Peyer's patch (tissue), 4 donors: ENCODE results near the gene AGAP2. TPM values are rescaled to one million over a fixed set of nuclear protein-coding genes. Genes with fewer than 3 reads are reported as not detected.

Source experiments
- DNase-seq, 3 donors: peaks; one replicate each; pipeline ENCODE4 v3.0.0-alpha.2; 2017 to 2019
- H3K27ac ChIP-seq, 4 donors: fragments of 200-600 bp; sonication (generic); one replicate each; pipeline ENCODE4 v1.5.1; 2016 to 2019
- H3K27me3 ChIP-seq, 2 donors: fragments of 200-600 bp; sonication (generic); one replicate each; pipeline ENCODE4 v1.5.1; 2019
- H3K36me3 ChIP-seq, 3 donors: fragments of 200-600 bp; sonication (generic); one replicate each; pipeline ENCODE4 v1.5.1; 2016 to 2019
- H3K4me1 ChIP-seq, 4 donors: fragments of 200-600 bp; sonication (generic); one replicate each; pipeline ENCODE4 v1.5.1; 2016 to 2019
- H3K4me3 ChIP-seq, 4 donors: fragments of 200-600 bp; sonication (generic); 1 replicate in 3 of 4; 2 replicates in 1 of 4; pipeline ENCODE4 v1.5.1; 2016 to 2019; ENCODE audit warnings: mild to moderate bottlenecking in 1 of 4
- H3K9me3 ChIP-seq, 4 donors: fragments of 200-600 bp; sonication (generic); one replicate each; pipeline ENCODE4 v1.5.1; 2016 to 2019; ENCODE audit warnings: mild to moderate bottlenecking in 1 of 4
- POLR2A ChIP-seq, 2 donors: fragments of 450-650 bp; IDR thresholded peaks; one replicate each; pipeline ENCODE4 v1.5.1; 2017; ENCODE audit warnings: antibody characterized with exemption in 2 of 2, mild to moderate bottlenecking in 2 of 2, moderate library complexity in 2 of 2
- total RNA-seq, 4 donors: library from RNA; depleted of rRNA; stranded (reverse); fragments of >200 nt; gene quantifications; one replicate each; pipeline ENCODE4 v1.1.0, GENCODE V29; 2016
- TF ChIP-seq, protein P1 (sequence below), 6 experiments: fragments of 450-650 bp in 4 of 6; fragments of 200-600 bp in 2 of 6; sonication (generic) in 1 of 6; IDR thresholded peaks; one replicate each; pipeline ENCODE4 v1.5.1; 2017 to 2019; ENCODE audit warnings: antibody characterized with exemption in 6 of 6, mild to moderate bottlenecking in 3 of 6, moderate library complexity in 1 of 6

The AGAP2 gene
- total RNA-seq, 4 donors from 2014 or later: 2.5 to 9.1 (median 3.1) TPM

DNA sequence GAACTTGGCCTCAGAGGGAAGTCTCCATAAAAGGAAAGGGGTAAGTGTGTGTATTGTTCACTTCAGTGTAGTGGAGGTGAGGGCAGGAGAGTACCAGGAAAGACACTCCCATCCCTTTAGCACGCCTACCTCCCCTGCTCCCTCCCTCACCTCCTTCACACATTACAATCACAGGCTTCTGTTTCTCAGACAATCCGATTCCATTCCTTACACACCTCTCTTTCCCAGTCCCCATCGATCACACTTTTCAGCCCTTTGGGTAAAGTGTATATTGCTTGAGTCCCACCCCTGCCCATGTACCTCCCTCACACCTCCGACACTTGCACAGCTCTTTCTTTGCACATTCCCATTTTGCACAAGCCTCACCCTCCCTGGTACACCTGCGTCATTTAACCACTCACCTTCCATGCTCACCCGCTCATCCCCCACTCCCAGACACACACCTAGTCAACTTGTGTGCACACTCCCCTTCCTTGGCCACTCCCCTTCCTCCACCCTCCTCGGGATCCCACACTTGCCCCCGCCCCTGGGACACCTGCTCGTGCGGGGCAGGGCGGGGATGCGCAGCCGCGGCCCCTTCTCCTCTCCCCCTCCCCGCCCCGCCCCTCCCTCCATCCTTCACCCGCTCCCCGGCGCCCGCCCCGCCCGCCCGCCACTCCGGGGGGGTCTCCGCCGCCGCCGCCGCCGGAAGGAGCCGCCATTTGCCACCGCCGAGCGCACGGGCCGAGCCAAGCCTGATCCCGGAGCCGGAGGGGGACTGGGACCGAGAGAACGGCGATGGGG is 16.1 kb upstream of the AGAP2 start, which contains the start of gene MARCHF9:
MARCHF9 (plus strand) TSS at position 693 of the 783 bp plus-strand sequence. CDS start 426 bp downstream, outside the sequence.
- Histone ChIP-seq H3K9me3 (no peaks in the 10 kb centered on the region), H3K27ac (peak within 1 kb of the TSS; percentile 65 to 90 (median 84)), H3K4me1 (peaks cover 0 to 37% (median 4%) of the 10 kb centered on the region in 4 donors), H3K4me3 (peak within 1 kb of the TSS; percentile 73 to 89 (median 80)), H3K27me3 (no peaks in the 10 kb centered on the region), H3K36me3 (peaks cover 0 to 17% (median 0%) of the 10 kb centered on the region in 3 donors)
- no peak for TF ChIP-seq POLR2A (IDR thresholded peaks at IDR 0.05)
- TF ChIP-seq, protein P1, sequence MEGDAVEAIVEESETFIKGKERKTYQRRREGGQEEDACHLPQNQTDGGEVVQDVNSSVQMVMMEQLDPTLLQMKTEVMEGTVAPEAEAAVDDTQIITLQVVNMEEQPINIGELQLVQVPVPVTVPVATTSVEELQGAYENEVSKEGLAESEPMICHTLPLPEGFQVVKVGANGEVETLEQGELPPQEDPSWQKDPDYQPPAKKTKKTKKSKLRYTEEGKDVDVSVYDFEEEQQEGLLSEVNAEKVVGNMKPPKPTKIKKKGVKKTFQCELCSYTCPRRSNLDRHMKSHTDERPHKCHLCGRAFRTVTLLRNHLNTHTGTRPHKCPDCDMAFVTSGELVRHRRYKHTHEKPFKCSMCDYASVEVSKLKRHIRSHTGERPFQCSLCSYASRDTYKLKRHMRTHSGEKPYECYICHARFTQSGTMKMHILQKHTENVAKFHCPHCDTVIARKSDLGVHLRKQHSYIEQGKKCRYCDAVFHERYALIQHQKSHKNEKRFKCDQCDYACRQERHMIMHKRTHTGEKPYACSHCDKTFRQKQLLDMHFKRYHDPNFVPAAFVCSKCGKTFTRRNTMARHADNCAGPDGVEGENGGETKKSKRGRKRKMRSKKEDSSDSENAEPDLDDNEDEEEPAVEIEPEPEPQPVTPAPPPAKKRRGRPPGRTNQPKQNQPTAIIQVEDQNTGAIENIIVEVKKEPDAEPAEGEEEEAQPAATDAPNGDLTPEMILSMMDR (IDR thresholded peaks at IDR 0.05): no peak
- peak; percentile 89 to 96 (median 93) for DNase-seq

DNA sequence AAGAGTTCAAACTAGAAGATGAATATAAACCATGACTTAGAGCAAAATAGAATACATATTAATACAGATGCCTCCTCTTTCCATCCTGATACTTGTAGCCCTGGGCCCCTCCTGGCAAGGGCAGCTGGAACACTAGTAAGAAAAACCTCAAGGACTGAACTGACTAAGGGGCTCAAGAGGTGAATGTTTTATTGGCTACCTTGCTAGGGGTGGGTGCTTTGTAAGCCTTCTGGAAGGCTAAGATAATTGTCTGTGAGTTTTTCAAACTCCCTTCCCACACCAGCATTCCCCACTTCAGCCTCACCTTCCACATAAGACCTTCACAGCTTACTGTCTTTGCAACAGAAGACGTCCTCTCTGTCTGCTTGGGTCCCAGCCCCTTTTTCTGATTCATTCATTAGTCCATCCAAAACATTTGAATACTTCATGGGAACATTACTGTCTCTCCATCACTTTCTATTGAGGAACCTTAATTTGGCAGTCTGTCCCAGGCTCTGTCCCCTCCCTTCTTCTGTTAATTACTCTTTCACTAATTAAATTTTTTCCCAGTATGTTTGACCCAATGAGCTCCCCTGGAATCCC is 15.3 kb upstream of the AGAP2 start:
- no peak for TF ChIP-seq POLR2A (IDR thresholded peaks at IDR 0.05)
- TF ChIP-seq, protein P1 (IDR thresholded peaks at IDR 0.05): no peak
- H3K27me3 ChIP-seq: no peaks in the 10 kb centered on the region
- DNase-seq: no peak
- H3K9me3 ChIP-seq: no peaks in the 10 kb centered on the region
- H3K36me3 ChIP-seq: peaks cover 0 to 21% (median 0%) of the 10 kb centered on the region in 3 donors
- H3K27ac ChIP-seq: peak overlapping the region in 3 of 4 donors; percentile 65 to 90 (median 88)
- peaks cover 0 to 37% (median 4%) of the 10 kb centered on the region in 4 donors for H3K4me1 ChIP-seq
- no peak overlapping the region for H3K4me3 ChIP-seq

DNA sequence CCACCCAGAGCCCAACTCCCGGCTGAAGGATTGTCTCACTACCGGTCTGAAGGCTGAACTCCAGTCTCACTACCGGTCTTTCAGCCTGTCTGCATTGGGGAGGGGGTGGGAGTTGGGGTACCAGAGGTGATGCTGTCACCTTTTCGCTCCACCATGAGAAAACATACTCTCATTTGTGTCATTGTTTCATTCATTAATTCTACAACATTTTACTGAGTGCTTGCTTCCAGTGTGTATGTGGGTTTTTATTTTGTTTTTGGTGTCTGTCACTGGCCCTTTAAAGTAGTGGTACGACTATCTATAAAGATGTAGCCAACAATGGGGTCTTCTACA is 14.1 kb upstream of the AGAP2 start:
- peak overlapping the region in 3 of 4 donors; percentile 49 to 70 (median 67) for H3K4me3 ChIP-seq
- H3K27ac ChIP-seq: peak overlapping the region; percentile 34 to 81 (median 57)
- H3K4me1 ChIP-seq: peaks cover 0 to 37% (median 4%) of the 10 kb centered on the region in 4 donors
- DNase-seq: no peak
- TF ChIP-seq POLR2A (IDR thresholded peaks at IDR 0.05): no peak
- TF ChIP-seq, protein P1 (IDR thresholded peaks at IDR 0.05): no peak
- no peaks in the 10 kb centered on the region for H3K9me3 ChIP-seq
- no peaks in the 10 kb centered on the region for H3K27me3 ChIP-seq
- peaks cover 0 to 21% (median 0%) of the 10 kb centered on the region in 3 donors for H3K36me3 ChIP-seq

DNA sequence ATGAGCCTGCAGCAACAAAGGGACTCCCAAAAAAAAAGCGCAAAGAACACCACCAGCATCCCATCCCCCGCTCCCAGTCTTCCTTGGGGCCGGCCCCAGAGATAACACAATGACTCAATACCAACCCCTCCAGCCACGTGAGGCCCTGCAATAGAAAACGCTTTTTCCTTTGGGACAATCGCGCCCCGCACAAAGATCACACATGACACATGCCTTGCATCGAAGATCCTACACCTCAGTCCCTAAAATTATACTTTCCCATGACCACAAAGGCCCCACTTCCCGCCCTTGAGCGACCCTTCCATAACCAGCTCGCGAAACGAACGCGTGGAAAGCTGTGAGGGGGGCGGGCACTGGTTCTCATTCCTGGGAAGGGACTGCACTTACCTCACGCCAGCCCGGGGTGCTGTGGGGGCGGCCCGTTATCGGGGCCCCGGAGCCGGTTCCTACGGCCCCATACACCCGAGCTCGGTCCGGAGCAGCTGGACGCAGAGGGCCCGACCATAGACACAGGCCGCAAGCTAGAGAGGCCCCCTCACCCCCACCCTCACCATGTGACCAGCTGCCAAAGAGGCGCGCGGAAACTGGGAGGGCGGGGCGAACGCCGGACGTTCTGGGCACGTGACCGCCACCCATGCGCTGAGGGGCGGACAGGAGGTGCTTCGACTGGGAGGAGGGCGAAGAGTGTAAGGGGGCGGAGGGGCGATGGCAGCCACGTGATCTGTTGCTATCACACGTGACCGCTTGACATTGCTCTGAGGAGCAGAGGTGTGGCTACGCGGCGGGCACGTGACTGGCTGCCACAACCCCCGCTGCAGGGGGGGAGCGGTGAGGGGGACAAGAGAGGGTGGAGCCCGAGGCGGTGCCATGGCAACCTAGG is 13.5 kb upstream of the AGAP2 start, which contains the start of gene CDK4:
CDK4 (minus strand) TSS at position 523 of the 880 bp plus-strand sequence. CDS start 593 bp downstream, outside the sequence.
- H3K27me3 ChIP-seq: no peaks in the 10 kb centered on the region
- peak within 1 kb of the TSS; percentile 69 to 81 (median 78) for H3K27ac ChIP-seq
- H3K36me3 ChIP-seq: peaks cover 0 to 27% (median 0%) of the 10 kb centered on the region in 3 donors
- no peaks in the 10 kb centered on the region for H3K9me3 ChIP-seq
- H3K4me3 ChIP-seq: peak within 1 kb of the TSS; percentile 49 to 70 (median 60)
- H3K4me1 ChIP-seq: peaks cover 0 to 37% (median 4%) of the 10 kb centered on the region in 4 donors
- peak; percentile 98 to 100 (median 100) for DNase-seq
- TF ChIP-seq POLR2A (IDR thresholded peaks at IDR 0.05): peak; percentile 35 to 52
- TF ChIP-seq, protein P1 (IDR thresholded peaks at IDR 0.05): peak in 2 of 6 experiments; percentile 1

DNA sequence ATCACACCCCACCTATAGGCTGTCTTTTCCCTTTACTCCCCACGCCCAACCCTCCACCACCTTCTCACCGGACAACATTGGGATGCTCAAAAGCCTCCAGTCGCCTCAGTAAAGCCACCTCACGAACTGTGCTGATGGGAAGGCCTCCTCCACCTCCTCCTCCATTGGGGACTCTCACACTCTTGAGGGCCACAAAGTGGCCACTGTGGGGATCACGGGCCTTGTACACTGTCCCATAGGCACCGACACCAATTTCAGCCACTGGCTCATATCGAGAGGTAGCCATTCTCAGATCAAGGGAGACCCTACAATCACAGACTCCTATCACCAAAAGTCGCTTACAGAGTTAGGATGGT is 12.9 kb upstream of the AGAP2 start:
- Histone ChIP-seq H3K9me3 (no peaks in the 10 kb centered on the region), H3K4me3 (peak overlapping the region; percentile 49 to 70 (median 60)), H3K4me1 (peaks cover 0 to 31% (median under 1%) of the 10 kb centered on the region in 4 donors), H3K36me3 (peaks cover 0 to 33% (median 0%) of the 10 kb centered on the region in 3 donors), H3K27me3 (no peaks in the 10 kb centered on the region), H3K27ac (peak overlapping the region in 3 of 4 donors; percentile 69 to 81 (median 77))
- TF ChIP-seq POLR2A (IDR thresholded peaks at IDR 0.05): no peak
- no peak for DNase-seq
